NCI-H446 treated with DMSO at 0.1 percent for 48 hours (cell line): ENCODE results near the gene FOSL1.

Experiments used
- DNase-seq: peaks from one replicate; lab custom pipeline; 2025; lab: John Stamatoyannopoulos, UW

FOSL1 gene

DNA sequence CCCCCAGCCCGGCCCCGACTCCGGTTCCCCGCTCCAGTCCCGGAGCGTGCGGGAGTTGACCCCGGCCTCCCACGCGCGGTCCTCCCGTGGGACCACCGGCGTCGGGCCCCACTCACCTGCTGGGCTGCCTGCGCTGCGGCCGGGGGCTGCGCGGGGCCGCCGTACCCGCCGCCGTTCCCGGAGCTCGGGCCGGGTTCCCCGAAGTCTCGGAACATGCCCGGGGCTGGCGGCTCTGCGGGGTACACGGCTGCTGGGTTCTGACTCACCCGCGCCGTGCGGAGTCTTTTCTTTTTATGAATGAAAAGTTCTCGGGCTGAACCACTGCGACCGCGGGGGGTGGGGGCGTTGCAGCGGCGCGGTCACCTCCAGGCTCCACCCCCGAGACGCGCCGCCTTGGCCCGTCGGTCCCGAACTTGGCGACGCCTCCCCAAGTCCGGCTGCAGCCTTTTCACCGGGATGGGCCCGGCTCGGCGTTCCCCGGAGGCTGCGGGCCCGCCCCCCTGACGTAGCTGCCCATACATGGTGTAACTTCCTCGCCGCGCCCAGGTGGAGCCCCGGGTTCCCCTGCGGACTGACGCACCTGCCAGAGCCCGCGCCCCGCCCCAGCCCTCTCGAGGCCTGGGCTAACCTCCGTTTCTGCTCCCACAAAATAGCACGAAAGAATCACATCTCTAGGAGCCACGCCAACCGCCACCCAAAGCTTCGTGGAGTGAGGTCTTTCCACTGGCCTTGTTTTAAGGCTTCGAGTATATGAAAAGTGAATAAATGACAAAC lies at the start of gene FOSL1:
TSS of gene FOSL1 (minus strand) at position 264 of the 774 bp plus-strand sequence. CDS start at position 215, 49 bp downstream.
- no peak for DNase-seq

DNA sequence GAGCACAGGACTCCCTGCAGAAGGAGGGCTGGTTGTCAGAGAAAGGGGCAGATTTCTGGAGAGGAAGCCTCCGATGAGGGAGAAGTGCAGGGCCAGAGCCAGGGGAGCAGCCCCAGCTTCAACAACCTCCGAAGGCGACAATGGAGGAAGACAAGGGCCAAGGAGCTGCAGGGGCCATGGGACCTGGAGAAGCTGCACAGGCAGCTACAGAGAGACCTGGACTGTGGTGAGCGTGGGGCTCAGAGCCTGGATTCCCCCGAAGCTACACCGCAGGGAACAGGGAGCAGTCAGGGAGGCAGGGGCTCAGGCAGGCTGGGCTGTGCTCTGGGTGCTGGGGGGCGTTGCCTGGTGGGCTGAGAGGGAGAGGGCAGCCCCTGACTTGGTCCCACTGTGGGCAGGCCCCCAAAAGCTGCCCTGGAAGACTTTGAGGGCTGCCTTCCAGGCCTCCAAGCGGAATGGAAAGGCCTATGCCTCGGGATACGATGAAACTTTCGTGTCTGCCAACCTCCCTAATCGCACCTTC lies 47.5 kb upstream of the FOSL1 start:
- no peak for DNase-seq

DNA sequence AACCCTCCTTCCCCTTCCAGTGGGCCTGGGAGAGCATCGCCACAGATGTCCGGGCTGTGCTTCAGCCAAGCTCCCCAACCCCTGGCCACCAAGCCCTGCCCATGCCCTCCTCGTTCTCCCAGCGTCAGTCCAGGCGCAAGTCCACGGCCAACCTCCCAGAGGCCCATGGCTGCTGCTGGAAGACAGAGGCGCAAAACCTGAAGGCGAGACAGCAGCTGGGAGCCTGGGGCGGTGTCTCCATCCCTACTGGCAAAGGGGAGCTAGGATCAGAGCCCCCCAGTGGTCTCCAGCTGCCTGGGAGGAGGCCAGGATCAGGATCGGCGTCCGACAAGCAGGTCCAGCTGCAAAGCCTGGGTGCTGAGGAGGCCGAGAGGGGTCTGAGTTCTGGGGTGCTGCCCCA lies 46.9 kb upstream of the FOSL1 start:
- no peak for DNase-seq

DNA sequence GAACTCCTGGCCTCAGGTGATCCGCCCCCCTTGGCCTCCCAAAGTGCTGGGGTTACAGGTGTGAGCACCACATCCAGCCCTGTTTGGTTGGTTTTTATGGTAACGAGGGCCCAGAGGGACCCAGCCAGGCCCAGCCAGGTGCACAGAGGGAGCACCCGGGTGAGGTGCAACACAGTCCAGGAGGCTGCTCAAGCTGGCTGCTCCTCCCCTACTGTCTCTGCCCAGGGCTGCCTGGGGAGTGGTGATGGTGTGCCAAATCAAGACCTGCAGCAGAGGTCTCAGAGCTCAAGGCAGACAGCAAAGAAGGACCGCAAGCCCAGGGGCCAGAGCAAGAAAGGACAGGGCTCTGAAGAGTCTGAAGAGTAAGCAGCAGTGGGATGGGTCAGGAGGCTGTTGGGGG lies 46.5 kb upstream of the FOSL1 start:
- DNase-seq, result no peak

DNA sequence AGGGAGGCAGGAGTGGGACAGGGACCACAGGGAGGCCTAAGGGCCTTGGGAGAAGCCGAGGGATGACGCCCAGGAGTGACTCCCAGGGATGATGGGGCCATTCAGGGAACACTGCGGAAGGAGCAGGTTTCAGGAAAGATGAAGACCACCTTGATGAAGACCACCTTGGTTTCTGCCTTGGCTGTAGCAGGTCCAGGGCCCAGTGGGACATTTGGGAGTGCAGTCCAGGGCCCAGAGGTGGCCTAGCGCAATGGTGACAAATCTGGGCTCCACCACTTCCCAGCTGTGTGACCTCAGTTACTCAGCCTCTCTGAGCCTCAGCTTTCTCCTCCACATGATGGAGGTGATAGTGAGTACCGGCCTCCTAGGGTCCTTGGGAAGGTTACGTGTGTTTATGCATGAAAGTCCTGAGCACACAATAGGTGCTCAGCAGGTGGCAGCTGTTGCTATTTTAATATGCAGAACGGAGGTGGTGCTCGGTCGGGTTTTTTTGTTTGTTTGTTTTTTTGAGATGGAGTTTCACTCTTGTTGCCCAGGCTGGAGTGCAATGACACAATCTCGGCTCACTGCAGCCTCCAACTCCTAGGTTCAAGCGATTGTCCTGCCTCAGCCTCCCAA lies 45.9 kb upstream of the FOSL1 start:
- DNase-seq, result no peak

DNA sequence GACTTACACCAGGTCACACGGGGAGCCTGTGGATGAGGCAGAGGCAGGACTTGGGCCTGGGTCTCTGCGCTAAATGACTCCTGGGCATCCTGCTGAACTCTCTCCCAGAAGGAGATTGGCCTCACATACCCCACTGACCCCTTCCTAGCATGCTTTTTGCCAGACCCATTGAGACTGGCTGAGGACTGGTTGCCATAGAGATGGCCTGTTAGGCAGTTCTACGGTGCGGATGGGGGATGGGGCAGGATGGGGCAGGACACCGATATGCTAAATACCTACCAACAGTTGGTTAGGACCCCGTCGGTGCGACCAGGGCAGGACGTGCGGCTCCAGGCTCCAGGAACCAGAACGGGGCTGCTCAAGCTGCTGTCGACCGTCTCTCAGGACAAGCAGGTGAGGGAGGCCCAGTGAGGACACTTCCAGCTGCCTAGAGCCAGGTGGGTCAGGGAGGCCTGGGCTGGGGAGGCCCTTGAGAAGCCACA lies 45.3 kb upstream of the FOSL1 start, which contains the start of gene TSGA10IP:
TSS of gene TSGA10IP (plus strand) at position 51 of the 482 bp plus-strand sequence. CDS start at position 247, 196 bp downstream.
- no peak for DNase-seq

DNA sequence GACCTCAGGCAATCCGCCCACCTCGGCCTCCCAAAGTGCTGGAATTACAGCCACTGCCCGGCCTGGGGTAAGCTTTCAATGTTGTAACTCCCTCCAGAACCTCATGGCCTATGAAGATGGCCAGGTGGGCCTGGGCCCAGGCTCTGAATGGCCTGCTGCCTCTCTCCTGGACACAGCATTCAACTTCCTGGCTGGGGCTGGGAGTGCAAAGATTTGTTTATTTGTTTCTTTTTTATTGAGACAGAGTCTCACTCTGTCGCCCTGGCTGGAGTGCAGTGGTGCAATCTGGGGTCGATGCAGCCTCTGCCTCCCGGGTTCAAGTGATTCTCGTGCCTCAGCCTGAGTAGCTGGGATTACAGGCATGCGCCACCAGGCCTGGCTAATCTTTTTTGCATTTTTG lies 44.6 kb upstream of the FOSL1 start:
- no peak for DNase-seq

DNA sequence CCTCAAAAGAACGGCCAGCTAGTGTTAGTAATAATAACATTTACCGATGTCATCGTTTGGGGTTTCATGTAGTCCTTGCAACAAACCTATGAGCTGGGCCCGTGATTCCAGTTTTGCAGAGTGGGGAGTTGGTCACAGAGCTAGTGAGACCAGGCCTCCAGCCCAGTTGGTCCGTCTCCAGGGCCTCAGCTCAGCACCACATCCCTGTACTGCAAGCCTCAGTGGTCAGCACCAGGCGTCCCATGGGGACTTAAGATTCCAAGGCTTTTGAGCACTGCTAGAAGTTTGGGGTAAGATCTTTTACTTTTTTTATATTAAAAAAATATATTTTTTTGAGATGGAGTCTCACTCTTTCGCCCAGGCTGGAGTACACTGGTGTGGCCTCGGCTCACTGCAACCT lies 44.0 kb upstream of the FOSL1 start:
- no peak for DNase-seq

DNA sequence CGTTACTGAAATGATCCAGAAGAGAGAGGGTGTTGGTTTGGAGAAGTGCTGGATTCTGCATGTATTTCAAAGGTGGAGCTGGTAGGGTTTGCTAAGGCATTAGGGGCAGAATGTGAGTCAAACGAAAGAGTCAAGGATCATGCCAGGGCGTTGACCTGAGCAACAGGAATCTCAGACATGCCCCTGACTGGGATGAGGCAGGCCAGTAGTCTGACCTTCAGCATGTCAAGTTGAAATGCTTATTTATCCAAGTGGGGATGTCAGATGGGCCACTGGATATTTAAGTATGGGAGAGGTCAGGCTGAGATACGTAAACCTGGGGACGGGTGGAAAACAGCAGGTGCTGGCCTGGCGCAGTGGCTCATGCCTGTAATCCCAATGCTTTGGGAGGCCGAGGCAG lies 42.3 kb upstream of the FOSL1 start:
- no peak for DNase-seq

DNA sequence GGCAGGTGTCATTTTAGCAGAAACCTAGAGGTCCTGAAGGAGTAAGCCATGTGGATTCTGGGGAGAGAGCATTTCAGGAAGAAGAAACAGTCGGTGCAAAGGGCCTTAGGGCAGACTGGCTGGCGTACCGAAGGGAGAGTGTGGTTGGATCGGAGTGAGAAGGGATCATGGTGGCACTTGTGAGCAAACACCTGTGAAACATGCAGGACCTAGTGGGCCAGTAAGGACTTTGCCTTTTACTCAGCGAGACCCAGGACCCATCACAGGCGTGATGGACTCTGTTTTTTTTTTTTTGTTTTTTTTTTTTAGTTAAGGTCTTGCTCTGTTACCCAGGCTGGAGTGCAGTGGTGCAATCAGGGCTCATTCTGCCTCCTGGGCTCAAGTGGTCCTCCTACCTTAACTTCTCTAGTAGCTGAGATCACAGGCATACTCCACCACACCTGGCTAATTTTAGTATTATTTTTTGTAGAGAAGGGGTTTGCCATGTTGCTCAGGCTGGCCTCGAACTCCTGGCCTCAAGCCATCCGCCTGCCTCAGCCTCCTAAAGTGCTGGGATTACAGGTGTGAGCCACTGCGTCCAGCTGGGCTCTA lies 41.6 kb upstream of the FOSL1 start:
- no peak for DNase-seq

DNA sequence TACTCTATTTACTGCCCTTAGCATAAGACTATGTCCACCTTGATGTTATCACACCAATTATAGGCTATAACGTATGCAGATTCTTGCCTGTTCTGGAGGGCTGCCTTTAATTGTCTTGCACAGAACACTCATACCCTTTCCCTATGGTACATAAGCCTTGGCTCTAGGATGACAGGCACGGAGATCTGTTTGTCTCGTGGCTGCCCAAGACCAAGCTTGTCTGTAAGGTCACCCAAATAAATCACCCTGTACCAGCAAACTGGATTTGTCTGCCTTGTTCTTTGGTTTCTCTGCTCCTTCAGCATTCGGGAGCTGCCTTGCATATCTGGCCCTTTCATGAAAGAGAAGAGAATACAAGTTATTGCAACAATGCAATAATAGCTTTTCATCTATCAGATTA lies 37.6 kb upstream of the FOSL1 start:
- DNase-seq, result no peak

DNA sequence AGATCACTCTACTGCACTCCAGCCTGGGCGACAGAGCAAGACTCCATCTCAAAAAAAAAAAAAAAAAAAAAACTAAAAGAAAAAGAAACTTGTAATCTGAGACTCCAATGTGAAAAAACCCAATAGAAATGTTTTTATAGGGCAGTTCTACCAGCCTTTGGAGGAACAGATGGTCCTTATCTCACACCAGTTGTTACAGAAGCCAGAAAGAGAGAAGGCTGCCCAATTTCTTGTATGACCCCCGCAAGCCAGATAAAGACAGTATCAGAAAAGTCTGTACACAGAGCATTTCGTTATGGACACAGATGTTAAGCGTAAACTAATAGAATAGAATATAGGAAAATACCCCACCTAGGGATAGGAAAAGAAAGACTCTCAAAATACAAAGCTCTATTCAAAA lies 33.8 kb upstream of the FOSL1 start:
- no peak for DNase-seq

DNA sequence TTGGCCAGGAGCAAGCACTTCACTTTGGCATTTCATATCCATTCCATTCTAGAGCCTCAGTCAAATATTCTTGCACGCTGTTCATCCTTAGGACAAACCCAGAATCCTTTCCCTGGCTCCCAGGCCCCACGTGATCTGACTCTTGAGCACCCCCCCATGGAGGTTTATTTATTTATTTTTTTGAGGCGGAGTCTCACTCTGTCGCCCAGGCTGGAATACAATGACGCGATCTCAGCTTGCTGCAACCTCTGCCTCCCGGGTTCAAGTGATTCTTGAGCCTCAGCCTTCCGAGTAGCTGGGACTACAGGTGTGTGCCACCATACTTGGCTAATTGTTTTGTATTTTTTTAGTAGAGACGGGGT lies 32.4 kb upstream of the FOSL1 start:
- no peak for DNase-seq

DNA sequence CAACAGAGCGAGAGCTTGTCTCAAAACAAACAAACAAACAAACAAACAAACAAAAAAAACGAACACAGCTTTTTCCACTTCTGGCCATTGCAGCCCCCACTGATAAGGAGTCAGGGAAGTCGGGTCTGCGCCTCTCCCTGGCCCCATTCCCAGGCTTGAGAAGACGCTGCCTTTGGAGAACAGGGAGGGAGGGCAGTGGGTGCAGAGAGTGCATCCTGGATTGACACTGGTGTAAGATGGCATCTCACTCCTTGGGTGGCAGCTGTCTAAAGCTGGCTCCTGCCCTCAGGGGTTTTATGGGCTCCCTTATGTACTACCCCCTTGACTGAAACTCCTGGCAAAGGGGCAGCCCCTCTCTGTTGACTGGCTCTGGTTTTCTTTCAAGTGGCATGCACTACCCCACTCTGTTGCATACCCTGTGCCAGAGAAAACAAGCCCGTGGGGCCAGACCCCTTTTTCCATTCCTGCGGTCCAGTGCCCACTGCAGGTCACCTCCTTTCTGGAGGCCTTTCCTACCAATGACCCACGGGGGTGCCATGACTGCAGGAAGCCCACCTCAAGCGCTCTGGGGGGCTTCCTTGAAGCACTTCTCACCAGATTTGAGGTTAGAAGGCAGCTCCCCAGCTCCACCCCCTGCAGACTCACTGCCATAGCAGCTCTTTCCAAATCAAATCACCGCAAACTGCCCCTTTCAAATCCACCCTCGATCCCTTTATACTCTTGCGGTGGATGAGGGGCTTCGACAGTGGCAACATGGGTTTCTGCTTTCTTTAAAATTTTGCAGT lies 31.8 kb upstream of the FOSL1 start:
- no peak for DNase-seq

DNA sequence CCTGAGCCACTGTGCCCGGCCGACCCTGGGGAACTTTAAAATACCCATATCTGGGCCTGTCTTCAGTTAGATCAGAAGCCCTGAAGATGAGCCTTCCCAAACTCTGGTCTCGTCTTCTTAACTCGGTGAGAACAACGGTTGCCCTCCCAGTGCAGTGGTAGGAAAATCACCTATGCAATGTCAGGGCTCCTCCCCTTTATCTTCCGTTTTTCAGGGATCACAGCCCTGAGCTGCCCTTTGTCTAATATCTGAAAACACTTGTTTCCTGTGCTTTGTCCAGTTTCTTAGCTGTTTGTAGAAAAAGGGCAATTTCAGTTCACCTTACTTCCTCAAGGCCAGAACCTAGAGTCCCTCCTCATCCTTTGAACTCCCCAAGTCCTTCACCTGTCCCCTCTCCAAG lies 28.5 kb upstream of the FOSL1 start:
- DNase-seq, result no peak

DNA sequence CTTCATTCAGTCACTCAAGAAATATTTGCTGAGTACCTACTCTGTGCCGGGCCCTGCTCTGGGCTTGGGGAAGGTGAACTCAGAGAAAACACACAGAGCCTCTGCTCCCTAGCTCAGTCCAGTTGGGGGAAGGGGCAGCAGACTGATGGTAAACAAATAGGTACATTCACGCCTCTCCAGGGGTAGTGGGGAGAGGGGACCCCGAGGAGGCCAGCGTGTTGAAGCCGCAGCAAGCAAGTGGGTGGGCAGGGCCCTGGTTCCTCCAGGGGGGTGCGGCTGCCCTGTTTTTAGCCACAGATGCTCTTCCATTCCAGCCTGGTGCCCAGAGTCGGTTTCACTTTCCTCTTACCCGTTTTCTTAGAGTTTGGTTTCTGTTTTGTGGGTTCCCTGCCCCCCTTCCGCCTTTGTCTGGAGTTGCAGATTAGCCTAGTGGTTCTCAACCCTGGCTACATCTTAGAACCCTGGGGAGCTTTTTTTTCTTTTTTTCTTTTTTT lies 27.8 kb upstream of the FOSL1 start:
- no peak for DNase-seq

DNA sequence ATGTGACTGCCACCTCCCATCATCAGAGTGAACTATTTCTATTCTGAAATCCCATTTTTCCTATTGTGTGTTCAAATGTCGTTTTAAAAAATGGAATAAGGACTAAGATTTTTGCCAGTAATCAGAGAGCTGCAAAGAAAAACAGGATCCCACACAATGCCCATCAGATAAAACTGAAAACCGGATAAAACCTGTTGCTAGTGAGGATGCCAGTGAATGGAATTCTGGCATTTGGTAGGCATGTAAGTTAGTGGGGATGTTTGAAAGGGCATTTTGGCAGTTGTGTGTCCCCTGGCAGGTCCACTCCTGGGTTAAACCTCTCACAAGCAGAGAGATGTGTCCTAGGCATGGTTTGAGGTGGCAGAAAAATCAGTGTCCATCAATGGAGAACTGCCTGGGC lies 25.2 kb upstream of the FOSL1 start:
- no peak for DNase-seq

DNA sequence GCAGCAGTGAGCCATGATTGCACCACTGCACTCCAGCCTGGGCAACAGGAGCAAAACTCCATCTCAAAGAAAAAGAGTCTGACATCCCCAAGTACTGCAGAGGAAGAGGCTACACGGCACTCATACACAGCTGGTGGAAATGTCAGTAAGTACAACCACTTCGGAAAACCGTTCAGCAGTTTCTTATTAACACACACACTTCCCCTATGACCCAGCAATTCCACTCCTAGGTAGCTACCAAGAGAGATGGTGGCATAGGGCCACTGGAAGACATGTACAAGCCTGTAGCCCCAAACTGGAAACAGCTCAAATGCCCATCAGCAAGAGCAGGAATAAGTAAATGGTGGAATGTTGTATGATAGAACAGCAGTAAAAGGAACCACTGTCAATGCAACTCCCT lies 22.4 kb upstream of the FOSL1 start:
- no peak for DNase-seq

DNA sequence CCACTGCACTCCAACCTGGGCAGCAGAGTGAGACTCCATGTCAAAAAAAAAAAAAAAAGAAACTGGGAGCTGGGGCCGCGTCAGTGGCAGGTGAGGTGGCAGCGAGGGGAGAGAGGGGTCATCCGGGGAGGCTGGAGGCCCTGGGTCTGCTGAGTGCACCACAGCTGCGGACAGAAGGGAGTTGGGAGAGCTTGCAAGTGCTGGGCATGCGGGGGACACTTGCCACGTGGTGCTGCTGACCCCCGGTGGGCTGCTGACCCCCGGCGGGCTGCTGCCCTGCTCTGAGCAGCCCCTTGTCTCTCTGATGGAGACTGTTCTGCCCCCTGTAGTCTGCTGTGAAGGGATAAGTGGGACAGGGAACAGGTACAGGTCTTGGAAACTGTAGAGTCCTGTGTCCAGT lies 21.7 kb upstream of the FOSL1 start:
- no peak for DNase-seq

DNA sequence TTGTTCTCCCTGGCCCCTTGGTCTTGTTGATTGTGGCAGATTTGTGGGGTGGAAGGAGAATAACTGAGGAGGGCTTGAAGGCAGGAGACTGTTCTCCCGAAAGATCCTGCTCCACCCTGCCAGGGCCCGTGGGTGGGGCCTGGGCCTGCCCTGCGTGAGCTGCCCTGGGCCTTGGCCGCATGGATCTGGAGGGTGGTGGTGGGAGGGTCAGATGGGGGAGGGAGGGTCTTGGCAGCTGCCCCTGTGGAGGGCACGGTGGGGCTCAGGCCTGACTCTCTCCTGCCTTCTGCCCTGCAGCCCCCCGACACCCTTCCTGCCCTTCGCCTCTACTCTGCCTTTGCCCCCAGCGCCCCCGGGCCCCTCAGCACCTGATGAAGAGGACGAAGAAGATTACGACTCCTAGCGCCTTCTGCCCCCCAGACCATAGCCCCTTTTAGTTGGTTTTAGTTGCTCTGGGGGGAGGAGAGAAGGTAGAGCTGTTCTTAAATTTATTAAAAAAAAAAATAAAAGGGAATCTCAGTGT lies 20.9 kb upstream of the FOSL1 start:
- DNase-seq, result no peak

DNA sequence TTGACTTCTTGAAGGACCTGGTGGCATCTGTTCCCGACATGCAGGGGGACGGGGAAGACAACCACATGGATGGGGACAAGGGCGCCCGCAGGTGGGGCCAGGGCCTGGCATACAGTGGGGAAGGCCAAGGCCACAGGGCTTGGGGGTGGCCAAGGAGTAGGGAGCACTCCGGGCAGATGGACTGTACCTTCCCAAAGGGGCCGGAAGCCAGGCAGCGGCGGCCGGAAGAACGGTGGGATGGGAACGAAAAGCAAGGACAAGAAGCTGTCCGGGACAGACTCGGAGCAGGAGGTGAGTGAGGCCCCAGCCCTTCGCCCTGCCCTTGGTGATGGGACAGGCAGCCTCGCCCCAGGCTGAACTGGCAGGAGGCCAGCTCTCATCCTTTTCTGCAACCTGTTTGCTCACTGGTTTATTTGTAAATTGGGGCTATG lies 20.2 kb upstream of the FOSL1 start:
- DNase-seq, result no peak
